HepG2 (cell line): ENCODE measurements around the gene POM121.
"Not testable (repeated sequence)": the region's sequence is repeated elsewhere in the genome, so short reads cannot be mapped to it uniquely, and the experiment has no call there.

Experiments used
- ARID3A ChIP-seq: IDR thresholded peaks from 2 replicates; pipeline ENCODE4 v1.6.1; 2012; ENCODE audit warnings: low read depth, low read length, improper control_type of control experiment
- ATF2 ChIP-seq: sonication (generic); formaldehyde crosslinking; IDR thresholded peaks from 2 replicates; pipeline ENCODE4 v1.4.0; 2020; ENCODE audit warnings: missing genetic modification reagents
- BCL6 ChIP-seq: IDR thresholded peaks from 2 replicates; pipeline ENCODE4 v1.6.1; 2016; ENCODE audit warnings: missing genetic modification reagents, missing compliant biosample characterization
- BHLHE40 ChIP-seq: IDR thresholded peaks from 2 replicates; pipeline ENCODE4 v1.6.1; 2011; ENCODE audit warnings: low read length, improper control_type of control experiment
- CREM ChIP-seq, 2 experiments: sonication (generic) in 1 of 2; formaldehyde crosslinking in 1 of 2; IDR thresholded peaks; 2 replicates each; pipeline versions ENCODE4 v1.4.0 to v1.6.1; 2016 to 2020; ENCODE audit warnings: antibody characterized with exemption in 1 of 2, mild to moderate bottlenecking in 1 of 2, missing genetic modification reagents in 1 of 2
- GPN1 ChIP-seq: sonication (generic); formaldehyde crosslinking; IDR thresholded peaks from 2 replicates; pipeline ENCODE4 v1.5.1; 2020; ENCODE audit warnings: missing genetic modification reagents, borderline replicate concordance
- HDAC1 ChIP-seq: sonication (generic); formaldehyde crosslinking; IDR thresholded peaks from 2 replicates; pipeline ENCODE4 v1.5.1; 2020; ENCODE audit warnings: mild to moderate bottlenecking, missing genetic modification reagents
- JUND ChIP-seq: sonication (generic); formaldehyde crosslinking; IDR thresholded peaks from 2 replicates; pipeline ENCODE4 v1.8.0; 2022; ENCODE audit warnings: mild to moderate bottlenecking, missing genetic modification reagents
- NBN ChIP-seq: fragments of 450-650 bp; conservative IDR thresholded peaks from 2 replicates; pipeline ENCODE4 v1.6.1; 2017
- NFYB ChIP-seq: sonication (generic); formaldehyde crosslinking; IDR thresholded peaks from 2 replicates; pipeline ENCODE4 v1.4.0; 2020; ENCODE audit warnings: missing genetic modification reagents
- POLR2AphosphoS2 ChIP-seq: IDR thresholded peaks from 2 replicates; pipeline ENCODE4 v1.6.1; 2011; ENCODE audit warnings: low read depth, low read length, improper control_type of control experiment
- PRDM10 ChIP-seq: sonication (generic); formaldehyde crosslinking; IDR thresholded peaks from 2 replicates; pipeline ENCODE4 v1.4.0; 2020; ENCODE audit warnings: low read depth, missing genetic modification reagents
- SIN3A ChIP-seq: IDR thresholded peaks from 2 replicates; pipeline ENCODE4 v1.6.1; 2011; ENCODE audit warnings: low read depth, mild to moderate bottlenecking, control low read depth, low read length, borderline replicate concordance
- SMARCC2 ChIP-seq: fragments of 450-650 bp; IDR thresholded peaks from 2 replicates; pipeline ENCODE4 v1.6.1; 2017; ENCODE audit warnings: antibody characterized with exemption, mild to moderate bottlenecking

- TF ChIP-seq BCL6 (CRISPR knock-in tag); PRDM10 (CRISPR knock-in tag); JUND (CRISPR knock-in tag); CREM (IDR thresholded peaks at IDR 0.05); CREM (CRISPR knock-in tag; IDR thresholded peaks at IDR 0.05); NBN; NFYB (CRISPR knock-in tag); GPN1; ATF2 (CRISPR knock-in tag); SMARCC2; BHLHE40; HDAC1; SIN3A; ARID3A; POLR2AphosphoS2: not testable (repeated sequence)
Observed at GRCh38 chr7:72945597-72945996, 20.7 kb downstream of the POM121 start.
